Panc1 (cell line): ENCODE results near the gene DCANP1. TPM values are rescaled to one million over a fixed set of nuclear protein-coding genes. Genes with fewer than 3 reads are reported as not detected.

Experiments used
- ATAC-seq: fragments of 200-7000 bp; cut with Tn5 transposase; 2 replicates; pipeline ENCODE4 v1.9.1; 2020; ENCODE audit warnings: mild to moderate bottlenecking, moderate library complexity
- BruUV-seq: library from RNA; stranded (reverse); fragments of 400-500 nt; replicated peaks from 2 replicates; lab custom pipeline; 2021; lab: Mats Ljungman, UMichigan
- CTCF ChIA-PET: fragments of 300-600 bp; sonication (Branson Sonifier 250); formaldehyde crosslinking; loops from one replicate; lab custom pipeline; 2022; ENCODE audit warnings: antibody characterized with exemption; lab: Charles Lee
- POLR2A ChIA-PET: fragments of 300-600 bp; sonication (Branson Sonifier 250); formaldehyde crosslinking; loops from one replicate; lab custom pipeline; 2022; ENCODE audit warnings: antibody characterized with exemption; lab: Charles Lee
- DNase-seq: peaks from one replicate; pipeline ENCODE4 v3.0.0-alpha.2; 2010; ENCODE audit warnings: low read depth, low spot score
- H3K27ac ChIP-seq: 2 replicates; pipeline ENCODE4 v1.5.1; 2011; ENCODE audit warnings: mild to moderate bottlenecking, low read length, inconsistent platforms
- H3K27me3 ChIP-seq: fragments of 200-500 bp; sonication (Bioruptor generic); 2 replicates; pipeline ENCODE4 v1.6.0; 2014; ENCODE audit warnings: low read length, inconsistent platforms; ENCODE audit not compliant: control insufficient read depth, insufficient read depth
- H3K36me3 ChIP-seq: fragments of 200-500 bp; sonication (Bioruptor generic); 2 replicates; pipeline ENCODE4 v1.5.1; 2014; ENCODE audit warnings: inconsistent platforms, mild to moderate bottlenecking, low read length, moderate library complexity; ENCODE audit not compliant: control insufficient read depth, insufficient read depth
- H3K4me1 ChIP-seq: 2 replicates; pipeline ENCODE4 v1.5.1; 2011; ENCODE audit warnings: inconsistent platforms, mild to moderate bottlenecking, low read length, moderate library complexity; ENCODE audit not compliant: control insufficient read depth, insufficient read depth
- H3K4me3 ChIP-seq, 2 experiments: 2 replicates each; pipeline ENCODE4 v1.5.1; 2011 to 2012; ENCODE audit warnings: low read depth in 2 of 2, low read length in 2 of 2, mild to moderate bottlenecking in 2 of 2, inconsistent platforms in 1 of 2, moderate library complexity in 1 of 2
- H3K9me3 ChIP-seq: fragments of 200-500 bp; sonication (Bioruptor generic); 2 replicates; pipeline ENCODE4 v1.5.1; 2014; ENCODE audit warnings: low read depth, mild to moderate bottlenecking, inconsistent platforms, low read length, moderate library complexity; ENCODE audit not compliant: control insufficient read depth, insufficient read depth
- POLR2AphosphoS5 ChIP-seq: IDR thresholded peaks from 2 replicates; pipeline ENCODE4 v1.6.1; 2012; ENCODE audit warnings: mild to moderate bottlenecking, low read depth, low read length, moderate library complexity
- SIN3A ChIP-seq: IDR thresholded peaks from 2 replicates; pipeline ENCODE4 v1.6.1; 2012; ENCODE audit warnings: low read depth, mild to moderate bottlenecking, low read length, moderate library complexity, borderline replicate concordance; ENCODE audit not compliant: insufficient read depth
- TCF7L2 ChIP-seq: IDR thresholded peaks from 2 replicates; pipeline ENCODE4 v1.6.1; 2011; ENCODE audit warnings: mild to moderate bottlenecking, low read depth, low read length, inconsistent platforms
- in situ Hi-C: cut with HindIII; loops from 2 replicates; pipeline ENCODE4 v1.10.0; 2016; ENCODE audit warnings: low sequenced_read_pairs, low pct_unique_long_range_greater_than_20kb
- intact Hi-C: fragments of 100-400 bp; cut with micrococcal nuclease; formaldehyde crosslinking; loops from one replicate; pipeline ENCODE4 v1.10.0; 2022; ENCODE audit not compliant: unreplicated experiment
- total RNA-seq: library from RNA; stranded (reverse); gene quantifications from one replicate; pipeline ENCODE4 v1.2.1, GENCODE V29; 2021; ENCODE audit not compliant: unreplicated experiment
- TF ChIP-seq, protein P1 (sequence below), 2 experiments: IDR thresholded peaks; 2 replicates each; pipeline ENCODE4 v1.6.1; 2011 to 2012; ENCODE audit warnings: low read depth in 2 of 2, control low read depth in 1 of 2, low read length in 1 of 2, mild to moderate bottlenecking in 1 of 2, moderate library complexity in 1 of 2; ENCODE audit not compliant: insufficient read depth in 1 of 2
- TF ChIP-seq, protein P2 (sequence below): fragments of 450-650 bp; IDR thresholded peaks from 2 replicates; pipeline ENCODE4 v1.5.1; 2017; ENCODE audit warnings: mild to moderate bottlenecking

DCANP1 gene
- total RNA-seq, 1 experiment from 2014 or later, result not detected

DNA sequence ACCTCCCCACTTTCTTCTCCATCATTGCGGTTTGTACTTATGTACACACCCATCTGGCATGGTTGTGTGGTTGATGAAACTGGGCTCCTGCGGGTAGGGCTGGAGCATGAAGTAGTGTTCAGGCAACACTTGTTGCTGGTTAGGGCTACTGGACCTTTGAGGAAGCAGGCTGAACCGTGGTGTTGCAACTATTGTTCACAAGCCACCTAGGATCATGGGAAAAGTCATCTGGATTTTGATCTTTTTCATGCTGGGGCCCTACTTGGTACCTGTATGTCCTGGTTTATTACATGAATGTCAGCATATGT is 45.1 kb upstream of the DCANP1 start:
- TF ChIP-seq, protein P1, sequence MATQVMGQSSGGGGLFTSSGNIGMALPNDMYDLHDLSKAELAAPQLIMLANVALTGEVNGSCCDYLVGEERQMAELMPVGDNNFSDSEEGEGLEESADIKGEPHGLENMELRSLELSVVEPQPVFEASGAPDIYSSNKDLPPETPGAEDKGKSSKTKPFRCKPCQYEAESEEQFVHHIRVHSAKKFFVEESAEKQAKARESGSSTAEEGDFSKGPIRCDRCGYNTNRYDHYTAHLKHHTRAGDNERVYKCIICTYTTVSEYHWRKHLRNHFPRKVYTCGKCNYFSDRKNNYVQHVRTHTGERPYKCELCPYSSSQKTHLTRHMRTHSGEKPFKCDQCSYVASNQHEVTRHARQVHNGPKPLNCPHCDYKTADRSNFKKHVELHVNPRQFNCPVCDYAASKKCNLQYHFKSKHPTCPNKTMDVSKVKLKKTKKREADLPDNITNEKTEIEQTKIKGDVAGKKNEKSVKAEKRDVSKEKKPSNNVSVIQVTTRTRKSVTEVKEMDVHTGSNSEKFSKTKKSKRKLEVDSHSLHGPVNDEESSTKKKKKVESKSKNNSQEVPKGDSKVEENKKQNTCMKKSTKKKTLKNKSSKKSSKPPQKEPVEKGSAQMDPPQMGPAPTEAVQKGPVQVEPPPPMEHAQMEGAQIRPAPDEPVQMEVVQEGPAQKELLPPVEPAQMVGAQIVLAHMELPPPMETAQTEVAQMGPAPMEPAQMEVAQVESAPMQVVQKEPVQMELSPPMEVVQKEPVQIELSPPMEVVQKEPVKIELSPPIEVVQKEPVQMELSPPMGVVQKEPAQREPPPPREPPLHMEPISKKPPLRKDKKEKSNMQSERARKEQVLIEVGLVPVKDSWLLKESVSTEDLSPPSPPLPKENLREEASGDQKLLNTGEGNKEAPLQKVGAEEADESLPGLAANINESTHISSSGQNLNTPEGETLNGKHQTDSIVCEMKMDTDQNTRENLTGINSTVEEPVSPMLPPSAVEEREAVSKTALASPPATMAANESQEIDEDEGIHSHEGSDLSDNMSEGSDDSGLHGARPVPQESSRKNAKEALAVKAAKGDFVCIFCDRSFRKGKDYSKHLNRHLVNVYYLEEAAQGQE (IDR thresholded peaks at IDR 0.05; ENCODE audit: insufficient read depth in 1 of 2, low read depth in 2 of 2, low read length in 1 of 2), result no peak
- TF ChIP-seq SIN3A (no peak), POLR2AphosphoS5 (no peak), TCF7L2 (no peak)
- TF ChIP-seq, protein P2, sequence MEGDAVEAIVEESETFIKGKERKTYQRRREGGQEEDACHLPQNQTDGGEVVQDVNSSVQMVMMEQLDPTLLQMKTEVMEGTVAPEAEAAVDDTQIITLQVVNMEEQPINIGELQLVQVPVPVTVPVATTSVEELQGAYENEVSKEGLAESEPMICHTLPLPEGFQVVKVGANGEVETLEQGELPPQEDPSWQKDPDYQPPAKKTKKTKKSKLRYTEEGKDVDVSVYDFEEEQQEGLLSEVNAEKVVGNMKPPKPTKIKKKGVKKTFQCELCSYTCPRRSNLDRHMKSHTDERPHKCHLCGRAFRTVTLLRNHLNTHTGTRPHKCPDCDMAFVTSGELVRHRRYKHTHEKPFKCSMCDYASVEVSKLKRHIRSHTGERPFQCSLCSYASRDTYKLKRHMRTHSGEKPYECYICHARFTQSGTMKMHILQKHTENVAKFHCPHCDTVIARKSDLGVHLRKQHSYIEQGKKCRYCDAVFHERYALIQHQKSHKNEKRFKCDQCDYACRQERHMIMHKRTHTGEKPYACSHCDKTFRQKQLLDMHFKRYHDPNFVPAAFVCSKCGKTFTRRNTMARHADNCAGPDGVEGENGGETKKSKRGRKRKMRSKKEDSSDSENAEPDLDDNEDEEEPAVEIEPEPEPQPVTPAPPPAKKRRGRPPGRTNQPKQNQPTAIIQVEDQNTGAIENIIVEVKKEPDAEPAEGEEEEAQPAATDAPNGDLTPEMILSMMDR, result no peak
- no peak overlapping the region for H3K27ac ChIP-seq
- intact Hi-C loops, result no loop called here
- H3K27me3 ChIP-seq, result peaks cover 3% of the 10 kb centered on the region
- no peaks in the 10 kb centered on the region for H3K36me3 ChIP-seq
- POLR2A ChIA-PET, result no interaction called here
- CTCF ChIA-PET, result no interaction called here
- no peak overlapping the region for H3K4me3 ChIP-seq
- in situ Hi-C loops, result no loop called here
- H3K4me1 ChIP-seq, result no peaks in the 10 kb centered on the region
- ATAC-seq (no peak), DNase-seq (no peak)
- H3K9me3 ChIP-seq, result no peaks in the 10 kb centered on the region
- no TSS peak for BruUV-seq

DNA sequence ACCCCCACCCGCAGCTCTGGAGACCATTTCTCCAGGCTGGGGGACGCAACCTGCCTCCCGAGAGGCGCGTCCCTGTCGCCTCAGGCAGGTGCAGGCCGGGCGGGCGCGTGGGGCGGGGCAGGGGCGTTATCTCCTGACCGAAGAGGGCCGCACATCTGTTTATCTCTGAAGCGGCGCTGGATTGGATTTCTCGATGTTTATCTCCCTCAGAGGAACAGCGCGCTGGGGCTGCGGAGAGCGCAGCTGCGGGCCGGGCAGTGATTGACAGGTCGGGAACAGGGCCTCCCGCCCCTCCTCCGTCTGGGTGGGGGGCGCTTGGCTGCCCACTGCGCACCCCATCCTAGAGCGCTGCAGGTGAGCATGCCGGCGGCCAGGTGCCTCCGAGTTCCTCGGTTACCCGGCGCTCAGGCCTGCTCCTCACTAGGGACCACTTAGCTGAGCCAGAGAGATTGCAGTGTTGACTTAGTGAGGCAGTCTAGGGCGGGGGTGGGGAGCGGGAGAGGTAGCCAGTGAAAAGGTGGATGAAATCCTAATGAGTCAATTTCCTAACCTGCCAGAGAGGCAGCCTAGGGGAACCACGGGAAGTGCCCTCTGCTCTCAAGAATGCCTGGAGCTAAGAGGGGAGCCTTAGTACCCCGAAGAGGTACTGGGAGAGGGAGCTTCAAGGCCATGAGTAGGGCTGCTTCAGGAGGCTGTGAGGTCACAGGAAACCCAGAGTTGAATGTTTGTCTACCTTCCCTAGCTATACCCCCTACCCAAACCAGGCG is 44.6 kb upstream of the DCANP1 start:
- TF ChIP-seq SIN3A, result no peak
- in situ Hi-C loops (no loop called here), intact Hi-C loops (no loop called here)
- ATAC-seq (no peak), DNase-seq (no peak)
- Histone ChIP-seq H3K4me1 (no peaks in the 10 kb centered on the region), H3K4me3 (no peak overlapping the region), H3K9me3 (no peaks in the 10 kb centered on the region), H3K27me3 (peaks cover 3% of the 10 kb centered on the region; the same call in 1 of the 2 replicates), H3K27ac (no peak overlapping the region), H3K36me3 (no peaks in the 10 kb centered on the region)
- BruUV-seq, result no TSS peak
- CTCF ChIA-PET, result no interaction called here
- POLR2A ChIA-PET, result no interaction called here

DNA sequence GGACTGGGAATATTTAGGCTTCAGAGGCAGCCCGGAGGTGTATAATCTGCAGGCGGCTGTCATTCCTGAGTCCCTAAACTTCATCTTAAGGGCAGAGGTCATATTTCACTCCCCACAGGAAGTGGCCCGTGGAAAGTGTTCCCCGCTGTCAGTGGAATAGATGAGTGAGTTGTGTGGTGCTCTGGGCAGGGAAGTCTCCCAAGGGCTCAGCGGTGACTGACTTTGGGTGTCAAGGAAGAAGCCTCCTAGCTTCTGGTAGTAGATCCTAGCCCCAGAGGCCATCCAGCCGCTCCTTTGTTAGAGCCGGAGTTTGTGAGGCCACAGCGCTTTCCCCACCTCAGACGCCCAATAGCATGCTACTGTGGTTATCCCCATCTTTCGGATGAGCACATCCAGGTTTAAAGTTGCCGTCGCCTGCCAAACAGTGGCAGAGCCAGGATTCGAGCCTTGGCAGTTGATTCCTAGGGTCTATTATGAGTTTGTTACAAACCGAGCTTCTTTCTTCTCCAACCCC is 43.9 kb upstream of the DCANP1 start:
- BruUV-seq, result no TSS peak
- DNase-seq (no peak), ATAC-seq (no peak)
- H3K36me3 ChIP-seq, result no peaks in the 10 kb centered on the region
- intact Hi-C loops, result no loop called here
- no peak overlapping the region for H3K4me3 ChIP-seq
- no peak overlapping the region for H3K27ac ChIP-seq
- no peaks in the 10 kb centered on the region for H3K4me1 ChIP-seq
- CTCF ChIA-PET, result no interaction called here
- in situ Hi-C loops, result no loop called here
- H3K9me3 ChIP-seq, result no peaks in the 10 kb centered on the region
- no peak for TF ChIP-seq POLR2AphosphoS5
- POLR2A ChIA-PET, result no interaction called here
- H3K27me3 ChIP-seq, result peaks cover 3% of the 10 kb centered on the region; the same call in 1 of the 2 replicates
